Measurements from ENCODE around the gene ZNF543. TPM values are rescaled to one million over a fixed set of nuclear protein-coding genes. Genes with fewer than 3 reads are reported as not detected.

Gene ZNF543
- total and polyA plus RNA-seq, 9 of the 15 experiments (the other 6 are each of a cell fraction or from before 2014, with no cell fraction given): 0.14 to 5.5 (median 2.4) TPM

- TF ChIP-seq THRA (IDR thresholded peaks at IDR 0.05) (no peak), CXXC5 (CRISPR knock-in tag; IDR thresholded peaks at IDR 0.05) (peak; percentile 72; the same call in 1 of the 2 replicates), ZHX1 (conservative IDR thresholded peaks at IDR 0.05; ENCODE audit: low read length) (no peak), ATF7 (IDR thresholded peaks at IDR 0.05) (peak; percentile 72), ZNF134 (CRISPR knock-in tag; conservative IDR thresholded peaks at IDR 0.05) (no peak), U2AF2 (optimal IDR thresholded peaks at IDR 0.05; ENCODE audit: low read depth, low read length) (no peak), PCBP2 (IDR thresholded peaks at IDR 0.05; ENCODE audit: low read depth, low read length, poor library complexity, severe bottlenecking) (no peak), ZNF217 (CRISPR knock-in tag; IDR thresholded peaks at IDR 0.05) (no peak), LEF1 (IDR thresholded peaks at IDR 0.05) (no peak), MAZ (CRISPR knock-in tag; conservative IDR thresholded peaks at IDR 0.05 in 1 of 2, IDR thresholded peaks at IDR 0.05 in 1 of 2) (peak; percentile 23 to 62; a peak in 1 of 4 replicates), TAF1 (IDR thresholded peaks at IDR 0.05; ENCODE audit: control insufficient read depth, extremely low read depth, insufficient read depth, low read length, severe bottlenecking) (peak; percentile 48), C11orf30 (IDR thresholded peaks at IDR 0.05; ENCODE audit: low read depth) (peak; percentile 91), ZNF551 (CRISPR knock-in tag; IDR thresholded peaks at IDR 0.05) (no peak), HMGXB4 (CRISPR knock-in tag; IDR thresholded peaks at IDR 0.05) (no peak), ETV5 (CRISPR knock-in tag; IDR thresholded peaks at IDR 0.05; ENCODE audit: low read depth) (0 out of 2 replicates have a peak, but pooled peaks have one; percentile 27)
- TF ChIP-seq, protein P1, sequence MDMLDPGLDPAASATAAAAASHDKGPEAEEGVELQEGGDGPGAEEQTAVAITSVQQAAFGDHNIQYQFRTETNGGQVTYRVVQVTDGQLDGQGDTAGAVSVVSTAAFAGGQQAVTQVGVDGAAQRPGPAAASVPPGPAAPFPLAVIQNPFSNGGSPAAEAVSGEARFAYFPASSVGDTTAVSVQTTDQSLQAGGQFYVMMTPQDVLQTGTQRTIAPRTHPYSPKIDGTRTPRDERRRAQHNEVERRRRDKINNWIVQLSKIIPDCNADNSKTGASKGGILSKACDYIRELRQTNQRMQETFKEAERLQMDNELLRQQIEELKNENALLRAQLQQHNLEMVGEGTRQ (CRISPR knock-in tag; IDR thresholded peaks at IDR 0.05): no peak
These were observed 30.9 kb downstream of the ZNF543 start, which contains the start of gene ZNF304 (continued) for GRCh38 chr19:57350877-57351805.
